PFSK-1 (cell line): Measurements from ENCODE around the gene SNHG17.

Experiments
- FOXP2 ChIP-seq: optimal IDR thresholded peaks from 2 replicates; pipeline ENCODE3; 2011; ENCODE audit warnings: borderline replicate concordance, control low read depth, inconsistent platforms; ENCODE audit not compliant: insufficient read depth; ENCODE audit errors: extremely low read length, extremely low read depth
- POLR2AphosphoS5 ChIP-seq: IDR thresholded peaks from 2 replicates; pipeline ENCODE4 v1.6.1; 2012; ENCODE audit warnings: low read depth, mild to moderate bottlenecking, control low read depth, low read length, moderate library complexity
- REST ChIP-seq, 2 experiments: IDR thresholded peaks; 2 replicates each; pipeline versions ENCODE4 v1.6.1 to v1.8.0; 2011 to 2012; ENCODE audit warnings: low read depth in 2 of 2, low read length in 2 of 2, control low read depth in 1 of 2, inconsistent platforms in 1 of 2, mild to moderate bottlenecking in 1 of 2, moderate library complexity in 1 of 2; ENCODE audit not compliant: insufficient read depth in 1 of 2
- SIN3A ChIP-seq: IDR thresholded peaks from 2 replicates; pipeline ENCODE4 v1.6.1; 2012; ENCODE audit warnings: mild to moderate bottlenecking, low read length, moderate library complexity, borderline replicate concordance; ENCODE audit not compliant: insufficient read depth
- TAF1 ChIP-seq: IDR thresholded peaks from 2 replicates; pipeline ENCODE4 v1.6.1; 2012; ENCODE audit warnings: low read length, control low read depth, borderline replicate concordance; ENCODE audit not compliant: insufficient read depth

SNHG17 gene

DNA sequence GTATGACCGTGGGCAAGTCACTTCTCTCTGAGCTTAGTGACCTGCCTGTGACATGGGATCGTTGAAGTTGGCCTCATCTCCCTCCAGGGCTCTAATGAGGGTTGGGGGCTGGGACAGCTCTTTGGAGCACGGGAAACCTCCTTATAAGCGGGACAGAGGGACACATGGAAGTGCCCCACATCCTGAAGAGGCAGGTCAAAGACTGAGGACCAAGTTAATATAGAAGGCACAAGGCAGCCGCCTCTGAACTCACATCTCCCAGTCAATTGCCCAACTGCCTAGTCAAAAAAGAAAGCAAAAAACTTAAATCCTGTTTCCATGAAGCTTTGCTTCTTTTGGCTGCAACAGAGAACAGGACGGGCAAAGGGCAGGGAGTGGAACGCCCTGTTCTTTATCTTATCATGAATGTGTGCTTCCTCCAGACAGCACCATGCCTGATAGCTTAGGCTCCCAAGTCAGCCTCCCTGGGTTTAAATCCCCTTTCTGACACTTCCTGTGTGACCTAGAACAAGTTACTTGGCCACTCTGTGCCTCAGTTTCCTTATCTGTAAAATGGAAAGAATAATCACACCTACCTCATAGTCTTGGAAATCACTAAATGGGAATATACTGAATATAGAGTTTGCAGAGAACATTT is 61.8 kb downstream of the SNHG17 start:
- TF ChIP-seq REST (IDR thresholded peaks at IDR 0.05; ENCODE audit: insufficient read depth in 1 of 2, low read depth in 2 of 2, low read length in 2 of 2): no peak
- TF ChIP-seq FOXP2: no peak
- TF ChIP-seq POLR2AphosphoS5: no peak
- TF ChIP-seq SIN3A: no peak
- no peak for TF ChIP-seq TAF1

DNA sequence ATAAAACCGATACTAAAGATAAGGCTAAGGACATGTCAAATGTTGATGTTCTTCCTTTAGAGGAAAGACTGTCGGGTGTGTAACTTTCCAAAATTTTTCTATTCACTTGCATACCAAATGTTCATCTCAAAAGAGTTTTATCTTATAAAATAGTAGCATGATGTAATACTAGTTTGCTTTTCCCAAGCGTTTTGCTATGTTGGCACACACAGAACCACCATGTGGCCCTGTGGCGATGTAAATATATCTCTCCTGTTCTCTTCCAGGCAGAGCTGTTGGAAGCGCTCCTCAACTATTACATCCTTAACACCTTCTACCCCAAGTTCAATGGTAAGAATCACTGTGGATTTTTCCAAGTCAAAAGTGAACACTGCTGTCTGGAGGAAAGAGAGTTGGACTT is 62.3 kb downstream of the SNHG17 start:
- TF ChIP-seq FOXP2 (no peak), REST (IDR thresholded peaks at IDR 0.05; ENCODE audit: insufficient read depth in 1 of 2, low read depth in 2 of 2, low read length in 2 of 2) (no peak), TAF1 (no peak), SIN3A (no peak), POLR2AphosphoS5 (no peak)
